Keratinocyte (primary cell): ENCODE measurements around the gene AEN.

Source experiments
- EZH2 ChIP-seq: IDR thresholded peaks from one replicate; pipeline ENCODE4 v1.6.1; 2012; ENCODE audit warnings: inconsistent platforms, mild to moderate bottlenecking, low read length, moderate library complexity
- TF ChIP-seq, protein P1 (sequence below), 3 experiments: IDR thresholded peaks in 1 of 3; conservative IDR thresholded peaks in 1 of 3; optimal IDR thresholded peaks in 1 of 3; 2 replicates in 2 of 3; 3 replicates in 1 of 3; pipeline versions ENCODE3 to v1.5.1; 2011; ENCODE audit warnings: low read length in 3 of 3, mild to moderate bottlenecking in 3 of 3, moderate library complexity in 2 of 3, control low read depth in 1 of 3, inconsistent platforms in 1 of 3; ENCODE audit not compliant: insufficient read depth in 2 of 3; ENCODE audit errors: extremely low read depth in 1 of 3

GRCh38 chr15:88591384-88591783, 29.8 kb upstream of the AEN start:
- no peak for TF ChIP-seq EZH2
- TF ChIP-seq, protein P1, sequence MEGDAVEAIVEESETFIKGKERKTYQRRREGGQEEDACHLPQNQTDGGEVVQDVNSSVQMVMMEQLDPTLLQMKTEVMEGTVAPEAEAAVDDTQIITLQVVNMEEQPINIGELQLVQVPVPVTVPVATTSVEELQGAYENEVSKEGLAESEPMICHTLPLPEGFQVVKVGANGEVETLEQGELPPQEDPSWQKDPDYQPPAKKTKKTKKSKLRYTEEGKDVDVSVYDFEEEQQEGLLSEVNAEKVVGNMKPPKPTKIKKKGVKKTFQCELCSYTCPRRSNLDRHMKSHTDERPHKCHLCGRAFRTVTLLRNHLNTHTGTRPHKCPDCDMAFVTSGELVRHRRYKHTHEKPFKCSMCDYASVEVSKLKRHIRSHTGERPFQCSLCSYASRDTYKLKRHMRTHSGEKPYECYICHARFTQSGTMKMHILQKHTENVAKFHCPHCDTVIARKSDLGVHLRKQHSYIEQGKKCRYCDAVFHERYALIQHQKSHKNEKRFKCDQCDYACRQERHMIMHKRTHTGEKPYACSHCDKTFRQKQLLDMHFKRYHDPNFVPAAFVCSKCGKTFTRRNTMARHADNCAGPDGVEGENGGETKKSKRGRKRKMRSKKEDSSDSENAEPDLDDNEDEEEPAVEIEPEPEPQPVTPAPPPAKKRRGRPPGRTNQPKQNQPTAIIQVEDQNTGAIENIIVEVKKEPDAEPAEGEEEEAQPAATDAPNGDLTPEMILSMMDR (optimal IDR thresholded peaks at IDR 0.05 in 1 of 3, IDR thresholded peaks at IDR 0.05 in 1 of 3, conservative IDR thresholded peaks at IDR 0.05 in 1 of 3; ENCODE audit: extremely low read depth in 1 of 3, insufficient read depth in 2 of 3, low read length in 3 of 3): no peak
